Measurements from ENCODE around the gene NT5DC3.
"Not testable (repeated sequence)": the region's sequence is repeated elsewhere in the genome, so short reads cannot be mapped to it uniquely, and the experiment has no call there.

The NT5DC3 gene

DNA sequence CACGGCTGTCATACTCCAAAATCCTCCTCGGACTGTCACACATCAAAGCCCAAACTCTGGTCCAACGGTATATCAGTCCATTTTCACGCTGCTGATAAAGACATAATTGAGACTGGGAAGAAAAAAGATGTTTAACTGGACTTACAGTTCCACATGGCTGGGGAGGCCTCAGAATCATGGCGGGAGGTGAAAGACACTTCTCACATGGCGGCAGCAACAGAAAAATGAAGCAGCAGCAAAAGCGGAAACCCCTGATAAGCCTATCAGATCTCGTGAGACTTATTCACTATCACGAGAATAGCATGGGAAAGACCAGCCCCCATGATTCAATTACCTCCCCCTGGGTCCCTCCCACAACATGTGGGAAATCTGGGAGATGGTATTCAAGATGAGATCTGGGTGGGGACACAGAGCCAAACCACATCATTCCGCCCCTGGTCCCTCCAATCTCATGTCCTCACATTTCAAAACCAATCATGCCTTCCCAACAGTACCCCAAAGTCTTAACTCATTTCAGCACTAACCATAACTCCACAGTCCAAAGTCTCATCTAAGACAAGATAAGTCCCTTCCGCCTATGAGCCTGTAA, 5.2 kb downstream of the NT5DC3 start:
- in situ Hi-C loops (cut with MboI; ENCODE audit: low pct_unique_long_range_greater_than_20kb, low sequenced_read_pairs); DNase-seq: not testable (repeated sequence)

DNA sequence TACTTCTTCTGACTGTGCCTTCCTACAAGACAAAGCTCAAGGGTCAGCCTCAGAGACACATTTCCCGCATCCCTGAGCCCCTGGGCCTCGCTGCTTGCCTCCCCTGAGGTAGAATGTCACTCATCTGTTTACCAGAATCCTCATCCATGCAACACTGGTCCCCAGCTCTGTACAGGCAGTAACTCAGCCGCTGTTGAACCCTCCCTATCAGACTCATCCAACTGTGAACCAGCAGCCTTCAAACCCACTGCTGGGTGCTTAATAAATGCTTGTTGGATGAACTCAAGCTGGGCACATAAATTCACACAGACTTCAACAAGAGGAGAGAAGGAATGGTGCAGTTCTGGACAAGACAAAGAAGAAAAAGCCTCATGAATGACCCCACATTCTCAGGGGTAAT, 6.1 kb downstream of the NT5DC3 start:
- no peak for DNase-seq
- in situ Hi-C loops (cut with MboI; ENCODE audit: low pct_unique_long_range_greater_than_20kb, low sequenced_read_pairs) = no loop called here

DNA sequence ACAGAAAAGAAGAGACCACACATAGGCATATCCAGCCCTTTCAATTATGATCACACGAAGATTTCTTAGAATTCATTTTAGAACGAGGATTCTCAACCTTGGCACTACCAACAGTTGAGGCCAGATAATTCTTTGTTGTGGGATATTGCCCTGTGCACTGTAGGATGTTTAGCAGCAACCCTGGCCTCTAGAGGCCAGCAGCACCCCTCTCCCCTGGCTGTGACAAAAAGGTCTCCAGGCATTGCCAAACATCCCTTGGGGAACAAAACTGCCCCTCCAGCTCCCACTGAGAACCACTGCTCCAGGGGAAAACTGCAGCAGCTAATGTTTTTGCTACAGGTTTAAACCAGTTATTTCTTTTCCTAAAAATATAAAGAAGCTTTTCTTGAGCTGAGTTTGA, 7.1 kb downstream of the NT5DC3 start:
- in situ Hi-C loops (cut with MboI; ENCODE audit: low pct_unique_long_range_greater_than_20kb, low sequenced_read_pairs) = no loop called here
- DNase-seq = no peak

DNA sequence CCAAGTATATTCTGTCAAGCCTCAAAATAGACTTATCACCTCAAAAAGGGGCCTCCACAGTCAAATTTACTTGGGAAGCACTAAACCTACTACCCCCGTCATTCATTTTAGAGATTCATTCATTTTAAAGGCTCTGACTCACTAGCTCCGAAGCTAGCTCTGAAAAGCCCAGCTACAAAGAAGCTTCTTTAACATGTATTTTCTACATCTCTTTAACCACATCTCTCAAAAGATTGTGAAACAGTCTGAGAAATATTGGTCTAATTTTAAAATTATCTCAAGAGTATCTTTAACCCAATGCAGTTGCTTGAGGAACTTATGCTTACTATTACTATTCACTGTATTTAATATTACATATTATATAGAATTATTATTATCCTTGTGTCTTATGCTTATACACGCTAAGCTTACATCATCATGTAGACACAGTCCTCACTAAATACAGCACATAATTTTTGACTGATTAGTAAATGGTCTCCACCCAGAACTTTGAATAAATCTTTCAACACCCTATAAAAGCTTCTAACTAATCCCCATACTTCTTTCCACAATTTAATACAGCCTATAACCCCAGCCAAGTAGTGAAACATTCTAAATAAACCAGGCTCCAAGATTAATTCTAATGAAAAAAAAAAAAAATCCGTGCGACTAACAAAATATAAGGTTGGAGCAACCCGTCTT, 7.8 kb downstream of the NT5DC3 start:
- no peak for DNase-seq
- in situ Hi-C loops (cut with MboI; ENCODE audit: low pct_unique_long_range_greater_than_20kb, low sequenced_read_pairs) = no loop called here

- DNase-seq = peak; percentile 25
- in situ Hi-C loops (cut with MboI; ENCODE audit: low pct_unique_long_range_greater_than_20kb, low sequenced_read_pairs) = no loop called here
Observed at GRCh38 chr12:103832048-103832997, 8.7 kb downstream of the NT5DC3 start.

DNA sequence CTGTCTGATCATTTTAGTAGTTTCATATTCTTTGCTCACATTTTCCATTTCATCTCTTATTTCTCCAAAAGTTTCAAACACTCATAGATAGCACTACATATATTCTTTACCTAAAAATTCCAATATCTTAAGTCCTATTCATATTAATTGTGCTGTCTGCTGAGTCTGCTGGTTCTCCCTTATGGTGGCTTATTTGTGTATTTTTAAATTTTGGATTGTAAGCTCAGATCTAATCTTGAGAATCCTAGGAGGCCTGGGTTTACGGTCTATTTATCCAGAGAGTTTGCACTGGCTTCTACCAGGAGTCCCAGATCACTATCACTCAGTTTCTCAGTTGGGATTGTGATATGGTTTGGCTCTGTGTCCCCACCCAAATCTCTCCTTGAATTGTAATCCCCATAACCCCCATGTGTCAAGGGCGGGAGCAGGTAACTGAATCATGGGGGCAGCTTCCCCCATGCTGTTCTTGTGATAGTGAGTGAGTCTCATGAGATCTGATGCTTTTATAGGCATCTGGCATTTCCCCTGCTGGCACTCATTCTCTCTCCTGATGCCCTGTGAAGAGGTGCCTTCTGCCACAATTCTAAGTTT, 10.2 kb downstream of the NT5DC3 start:
- DNase-seq = no peak
- in situ Hi-C loops (cut with MboI; ENCODE audit: low pct_unique_long_range_greater_than_20kb, low sequenced_read_pairs) = no loop called here

GRCh38 chr12:103830025-103830725, 10.9 kb downstream of the NT5DC3 start:
- in situ Hi-C loops (cut with MboI; ENCODE audit: low pct_unique_long_range_greater_than_20kb, low sequenced_read_pairs) = no loop called here

GRCh38 chr12:103829092-103829491, 11.9 kb downstream of the NT5DC3 start:
- in situ Hi-C loops (cut with MboI; ENCODE audit: low pct_unique_long_range_greater_than_20kb, low sequenced_read_pairs) = no loop called here
- DNase-seq = peak; percentile 44

More at GRCh38 chr12:103830025-103830725, 10.9 kb downstream of the NT5DC3 start:
- DNase-seq = no peak

GRCh38 chr12:103827911-103828391, 13.1 kb downstream of the NT5DC3 start:
- in situ Hi-C loops (cut with MboI; ENCODE audit: low pct_unique_long_range_greater_than_20kb, low sequenced_read_pairs) = no loop called here
- DNase-seq = no peak

DNA sequence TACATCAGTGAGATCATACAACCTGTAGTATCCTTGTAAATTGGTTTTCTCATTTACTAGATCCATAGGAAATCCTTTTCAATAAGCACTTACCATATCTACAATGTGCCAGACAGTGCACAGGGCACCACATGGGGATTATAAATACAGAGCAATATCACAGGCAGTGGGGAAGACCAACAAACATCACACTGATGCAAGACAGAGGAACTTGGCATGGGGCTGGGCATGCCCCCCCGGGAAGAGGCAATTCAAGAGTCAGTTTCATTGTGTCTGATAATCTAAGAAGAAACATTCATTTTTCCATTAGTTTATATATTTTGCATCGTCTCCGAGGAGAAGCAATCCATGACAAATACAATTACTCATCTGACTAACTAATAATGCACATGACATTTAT, 16.2 kb downstream of the NT5DC3 start:
- in situ Hi-C loops (cut with MboI; ENCODE audit: low pct_unique_long_range_greater_than_20kb, low sequenced_read_pairs) = no loop called here
- DNase-seq = no peak

DNA sequence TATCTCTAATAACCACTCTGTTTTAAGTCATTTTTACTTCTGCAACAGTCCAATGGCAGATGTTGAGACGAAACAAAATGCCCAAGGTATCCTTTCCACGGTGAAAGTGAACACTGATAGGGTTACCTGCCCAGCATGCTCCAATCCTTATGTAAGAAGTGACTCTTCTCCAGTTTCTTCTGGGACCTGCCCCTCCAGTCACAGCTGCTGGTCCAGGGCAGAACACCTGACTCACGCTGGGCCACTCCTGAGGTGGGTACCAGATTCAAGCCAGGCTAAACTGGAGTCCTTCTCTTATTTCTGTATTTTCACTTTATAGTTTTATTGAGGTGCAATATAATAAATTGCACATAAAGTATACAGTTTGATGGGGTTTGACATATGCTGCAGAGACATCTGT, 16.7 kb downstream of the NT5DC3 start:
- in situ Hi-C loops (cut with MboI; ENCODE audit: low pct_unique_long_range_greater_than_20kb, low sequenced_read_pairs) = no loop called here
- DNase-seq = no peak

- in situ Hi-C loops (cut with MboI; ENCODE audit: low pct_unique_long_range_greater_than_20kb, low sequenced_read_pairs) = no loop called here
- DNase-seq = no peak
Observed at GRCh38 chr12:103823871-103824270, 17.2 kb downstream of the NT5DC3 start.

DNA sequence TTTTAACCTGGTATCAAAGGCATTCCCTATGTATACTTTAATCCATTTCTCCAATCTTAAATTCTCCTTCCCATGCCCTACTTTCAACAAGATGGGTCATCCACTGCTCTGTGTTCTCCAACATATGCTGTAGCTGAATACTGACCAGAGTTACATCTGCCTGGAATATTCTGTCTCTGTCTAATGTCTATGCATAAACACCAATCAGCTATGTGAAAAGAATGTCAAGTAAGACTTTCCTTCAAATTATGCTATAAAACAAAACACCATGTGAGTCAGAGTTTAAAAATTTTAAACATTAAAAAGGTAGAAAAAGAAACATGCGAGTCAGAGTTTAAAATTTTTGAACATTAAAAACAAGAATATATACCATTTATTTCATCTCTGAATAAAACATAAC, 19.3 kb downstream of the NT5DC3 start:
- in situ Hi-C loops (cut with MboI; ENCODE audit: low pct_unique_long_range_greater_than_20kb, low sequenced_read_pairs) = no loop called here
- no peak for DNase-seq

DNA sequence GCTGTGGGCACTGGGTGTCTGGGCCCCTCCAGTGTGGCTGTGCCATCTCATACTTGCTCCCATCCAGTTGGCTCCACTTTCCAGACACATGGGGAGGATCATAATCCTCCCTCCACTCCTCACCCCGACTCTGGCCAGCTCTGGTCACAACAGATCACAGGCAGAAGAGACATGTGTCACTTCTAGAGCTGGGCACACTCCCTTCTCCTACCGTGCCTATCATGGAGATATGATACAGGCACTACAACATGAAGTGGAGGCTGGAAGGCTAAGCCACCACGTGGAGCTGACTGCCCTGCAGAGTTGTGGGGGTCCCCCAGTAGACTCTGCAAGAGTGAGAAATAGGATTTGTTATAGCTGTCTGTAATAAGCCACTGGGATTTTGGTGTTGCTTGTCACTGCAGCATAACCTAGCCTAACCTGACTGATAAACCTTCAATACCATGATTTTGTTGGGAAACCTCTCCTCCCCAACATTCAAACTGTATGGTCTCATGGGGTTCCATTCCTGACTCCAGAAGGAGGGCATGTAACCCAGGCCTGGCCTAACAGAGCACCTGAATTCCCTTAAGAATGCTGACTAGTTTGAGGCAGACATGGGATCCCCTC, 20.0 kb downstream of the NT5DC3 start:
- DNase-seq = no peak
- in situ Hi-C loops (cut with MboI; ENCODE audit: low pct_unique_long_range_greater_than_20kb, low sequenced_read_pairs) = no loop called here

GRCh38 chr12:103820361-103820760, 20.7 kb downstream of the NT5DC3 start:
- no peak for DNase-seq
- in situ Hi-C loops (cut with MboI; ENCODE audit: low pct_unique_long_range_greater_than_20kb, low sequenced_read_pairs) = no loop called here

DNA sequence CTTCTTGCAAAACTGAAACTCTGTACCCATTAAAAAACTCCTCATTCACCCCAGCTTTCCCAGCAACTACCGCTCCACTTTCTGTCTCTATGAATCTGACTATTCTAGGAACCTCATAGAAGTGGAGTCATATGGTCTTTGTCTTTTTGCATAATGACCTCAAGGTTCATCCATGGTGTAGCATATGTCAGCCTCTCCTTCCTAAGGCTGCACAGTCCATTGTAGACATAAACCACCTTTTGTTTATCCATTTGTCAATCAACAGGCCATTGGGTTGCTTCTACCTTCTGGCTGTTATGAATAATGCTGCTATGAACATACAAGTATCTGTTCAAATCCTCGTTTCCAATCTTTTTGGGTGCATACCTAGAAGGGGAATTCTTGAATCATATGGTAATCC, 21.1 kb downstream of the NT5DC3 start:
- no peak for DNase-seq
- in situ Hi-C loops (cut with MboI; ENCODE audit: low pct_unique_long_range_greater_than_20kb, low sequenced_read_pairs) = no loop called here

DNA sequence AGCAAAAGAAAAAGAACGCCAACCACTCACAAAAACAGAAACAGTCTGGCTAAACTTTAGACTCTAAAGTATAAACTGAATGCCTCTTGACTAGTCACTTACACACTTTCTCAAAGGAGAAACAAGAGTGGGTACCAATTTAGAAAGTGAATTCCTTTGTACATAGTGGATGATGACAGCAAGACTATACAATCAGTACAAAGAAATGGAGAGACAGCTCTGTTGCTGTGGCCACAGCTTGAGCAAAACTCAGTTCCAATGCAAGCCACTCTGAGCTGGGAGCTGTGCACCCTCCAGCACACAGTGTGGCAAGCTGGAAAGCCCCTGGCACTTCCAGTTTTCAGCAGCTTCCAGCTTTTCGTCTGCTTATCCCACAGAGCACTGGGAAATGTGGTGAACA, 21.7 kb downstream of the NT5DC3 start:
- no peak for DNase-seq
- in situ Hi-C loops (cut with MboI; ENCODE audit: low pct_unique_long_range_greater_than_20kb, low sequenced_read_pairs) = no loop called here

GRCh38 chr12:103817791-103818190, 23.2 kb downstream of the NT5DC3 start:
- in situ Hi-C loops (cut with MboI; ENCODE audit: low pct_unique_long_range_greater_than_20kb, low sequenced_read_pairs) = no loop called here
- DNase-seq = no peak

DNA sequence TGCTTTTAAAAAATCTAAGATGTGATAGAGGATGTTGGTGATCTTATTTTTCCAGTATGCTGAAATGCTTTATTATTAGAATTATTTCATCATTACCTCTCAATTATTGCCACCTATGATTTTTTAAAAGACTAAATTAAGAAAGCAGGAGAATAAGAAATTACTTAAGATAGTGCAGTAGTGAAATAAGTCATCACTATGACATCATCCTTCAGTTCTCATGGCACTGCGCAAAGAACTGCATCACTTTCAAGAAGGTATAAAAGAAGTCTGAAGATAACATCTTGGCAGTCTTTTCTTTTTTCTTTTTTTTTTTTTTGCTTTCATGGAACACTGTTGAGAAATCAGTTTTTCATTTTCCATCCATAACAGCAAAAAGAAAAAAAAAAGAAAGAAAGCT, 24.4 kb downstream of the NT5DC3 start:
- in situ Hi-C loops (cut with MboI; ENCODE audit: low pct_unique_long_range_greater_than_20kb, low sequenced_read_pairs) = no loop called here

More for the DNA sequence above, 24.4 kb downstream of the NT5DC3 start:
- no peak for DNase-seq
